HG03342 (cell line): ENCODE measurements around the gene YTHDF2.
"Not testable (repeated sequence)": the region's sequence is repeated elsewhere in the genome, so short reads cannot be mapped to it uniquely, and the experiment has no call there.

Experiments
- ATAC-seq: cut with Tn5 transposase; IDR thresholded peaks from one replicate; pipeline ENCODE4 v1.9.1; 2021; ENCODE audit warnings: mild to moderate bottlenecking, moderate library complexity; ENCODE audit not compliant: unreplicated experiment

The YTHDF2 gene

GRCh38 chr1:28736450-28737306 lies at the start of gene YTHDF2:
Gene YTHDF2 (plus strand): TSS chr1:28736940. CDS start chr1:28737121, 181 bp downstream.
- ATAC-seq, result peak; percentile 84

- not testable (repeated sequence) for ATAC-seq
Observed at GRCh38 chr1:28691627-28692026, 45.1 kb upstream of the YTHDF2 start.

GRCh38 chr1:28703629-28704028 lies 33.1 kb upstream of the YTHDF2 start:
- no peak for ATAC-seq

- no peak for ATAC-seq
Observed at GRCh38 chr1:28716336-28716735, 20.4 kb upstream of the YTHDF2 start.

GRCh38 chr1:28718166-28718565 lies 18.6 kb upstream of the YTHDF2 start:
- no peak for ATAC-seq

- no peak for ATAC-seq
Observed at GRCh38 chr1:28718586-28719331, 18.0 kb upstream of the YTHDF2 start.

GRCh38 chr1:28719332-28719619 lies 17.5 kb upstream of the YTHDF2 start:
- ATAC-seq, result no peak

GRCh38 chr1:28720376-28720775 lies 16.4 kb upstream of the YTHDF2 start:
- no peak for ATAC-seq

GRCh38 chr1:28721927-28722326 lies 14.8 kb upstream of the YTHDF2 start:
- not testable (repeated sequence) for ATAC-seq

- ATAC-seq, result not testable (repeated sequence)
Observed at GRCh38 chr1:28725365-28725764, 11.4 kb upstream of the YTHDF2 start.

- no peak for ATAC-seq
Observed at GRCh38 chr1:28735961-28736449, 735 bp upstream of the YTHDF2 start.

- ATAC-seq, result peak; percentile 11
Observed at GRCh38 chr1:28737307-28738132, 780 bp downstream of the YTHDF2 start.

- no peak for ATAC-seq
Observed at GRCh38 chr1:28740118-28740517, 3.4 kb downstream of the YTHDF2 start.

- ATAC-seq, result no peak
Observed at GRCh38 chr1:28744184-28744583, 7.4 kb downstream of the YTHDF2 start.

GRCh38 chr1:28745653-28746173 lies 9.0 kb downstream of the YTHDF2 start:
- no peak for ATAC-seq

- ATAC-seq, result no peak
Observed at GRCh38 chr1:28750330-28750729, 13.6 kb downstream of the YTHDF2 start.

- not testable (repeated sequence) for ATAC-seq
Observed at GRCh38 chr1:28750771-28751294, 14.1 kb downstream of the YTHDF2 start.

- no peak for ATAC-seq
Observed at GRCh38 chr1:28751315-28752060, 14.7 kb downstream of the YTHDF2 start.

GRCh38 chr1:28755701-28756100 lies 19.0 kb downstream of the YTHDF2 start:
- ATAC-seq, result no peak

- no peak for ATAC-seq
Observed at GRCh38 chr1:28756846-28757245, 20.1 kb downstream of the YTHDF2 start.
